Suprapubic skin (tissue), 3 donors: Measurements from ENCODE around the gene INPP5A.
"Not testable (repeated sequence)": the region's sequence is repeated elsewhere in the genome, so short reads cannot be mapped to it uniquely, and the experiment has no call there.

ENCODE experiments used
- EP300 ChIP-seq: sonication (generic); formaldehyde crosslinking; IDR thresholded peaks from one replicate; pipeline ENCODE4 v1.6.1; 2017; ENCODE audit warnings: antibody characterized with exemption
- POLR2A ChIP-seq, 2 donors: fragments of 450-650 bp; IDR thresholded peaks; one replicate each; pipeline ENCODE4 v1.6.1; 2017; ENCODE audit warnings: antibody characterized with exemption in 2 of 2, mild to moderate bottlenecking in 2 of 2, moderate library complexity in 2 of 2
- TF ChIP-seq, protein P1 (sequence below), 2 donors: fragments of 200-600 bp in 1 of 2; fragments of 450-650 bp in 1 of 2; sonication (generic) in 1 of 2; IDR thresholded peaks; one replicate each; pipeline ENCODE4 v1.5.1; 2016 to 2019; ENCODE audit warnings: antibody characterized with exemption in 2 of 2, mild to moderate bottlenecking in 1 of 2, moderate library complexity in 1 of 2

DNA sequence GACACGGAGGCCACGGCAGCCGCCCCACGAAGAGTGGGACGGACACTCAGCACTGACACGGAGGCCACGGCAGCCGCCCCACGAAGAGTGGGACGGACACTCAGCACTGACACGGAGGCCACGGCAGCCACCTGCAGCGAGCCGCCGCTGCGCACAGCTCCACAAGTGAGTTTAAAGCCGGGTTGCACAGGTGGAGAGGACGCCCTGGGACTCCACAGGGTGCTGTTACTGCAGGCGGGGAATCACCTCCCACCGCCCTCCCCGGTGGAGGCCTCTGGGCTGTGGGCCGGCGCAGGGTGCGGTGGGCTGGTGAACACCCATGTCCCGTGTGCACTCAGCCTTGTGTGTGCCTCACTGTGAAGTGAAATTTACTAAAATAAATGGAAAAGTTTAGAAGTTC, 235.2 kb downstream of the INPP5A start:
- TF ChIP-seq, protein P1, sequence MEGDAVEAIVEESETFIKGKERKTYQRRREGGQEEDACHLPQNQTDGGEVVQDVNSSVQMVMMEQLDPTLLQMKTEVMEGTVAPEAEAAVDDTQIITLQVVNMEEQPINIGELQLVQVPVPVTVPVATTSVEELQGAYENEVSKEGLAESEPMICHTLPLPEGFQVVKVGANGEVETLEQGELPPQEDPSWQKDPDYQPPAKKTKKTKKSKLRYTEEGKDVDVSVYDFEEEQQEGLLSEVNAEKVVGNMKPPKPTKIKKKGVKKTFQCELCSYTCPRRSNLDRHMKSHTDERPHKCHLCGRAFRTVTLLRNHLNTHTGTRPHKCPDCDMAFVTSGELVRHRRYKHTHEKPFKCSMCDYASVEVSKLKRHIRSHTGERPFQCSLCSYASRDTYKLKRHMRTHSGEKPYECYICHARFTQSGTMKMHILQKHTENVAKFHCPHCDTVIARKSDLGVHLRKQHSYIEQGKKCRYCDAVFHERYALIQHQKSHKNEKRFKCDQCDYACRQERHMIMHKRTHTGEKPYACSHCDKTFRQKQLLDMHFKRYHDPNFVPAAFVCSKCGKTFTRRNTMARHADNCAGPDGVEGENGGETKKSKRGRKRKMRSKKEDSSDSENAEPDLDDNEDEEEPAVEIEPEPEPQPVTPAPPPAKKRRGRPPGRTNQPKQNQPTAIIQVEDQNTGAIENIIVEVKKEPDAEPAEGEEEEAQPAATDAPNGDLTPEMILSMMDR (IDR thresholded peaks at IDR 0.05): not testable (repeated sequence)
- TF ChIP-seq EP300; POLR2A (IDR thresholded peaks at IDR 0.05): not testable (repeated sequence)
